K562 (cell line): ENCODE measurements around the gene MARK3. TPM values are rescaled to one million over a fixed set of nuclear protein-coding genes. Genes with fewer than 3 reads are reported as not detected.

Experiments used
- ATAC-seq: fragments of 200-7000 bp; cut with Tn5 transposase; 3 replicates; pipeline ENCODE4 v1.9.1; 2020; ENCODE audit warnings: moderate library complexity
- BruUV-seq: library from RNA; stranded (reverse); fragments of 400-500 nt; replicated peaks from 2 replicates; lab custom pipeline; 2021; lab: Mats Ljungman, UMichigan
- CTCF ChIA-PET: fragments of 300-600 bp; formaldehyde crosslinking; extraction: SDS; loops from one replicate; lab custom pipeline; 2021; ENCODE audit warnings: low intra/inter-chr PET ratio; lab: Yijun Ruan, JAX
- POLR2A ChIA-PET: fragments of 300-600, 350-650 bp; sonication (Branson Sonifier 250); formaldehyde crosslinking; extraction: SDS; loops from one replicate; lab custom pipeline; 2021; ENCODE audit warnings: antibody characterized with exemption, inconsistent platforms; lab: Yijun Ruan, JAX
- DNase-seq, 4 experiments: peaks; one replicate each; pipeline versions ENCODE4 v3.0.0 to v3.0.0-alpha.2; 2011 to 2018; ENCODE audit warnings: low spot score in 3 of 4, mixed read lengths in 3 of 4; ENCODE audit errors: extremely low read depth in 1 of 4
- FAIRE-seq: peaks from 2 replicates; lab custom pipeline; 2011; peaks lifted over from hg19 to GRCh38; lab: Jason Lieb, UNC
- H2AFZ ChIP-seq: 2 replicates; pipeline ENCODE4 v1.6.0; 2011; ENCODE audit warnings: low read depth, low read length, control low read depth, inconsistent platforms
- H3K27ac ChIP-seq: fragments of 200-600 bp; 3 replicates; pipeline ENCODE4 v1.8.0; 2011; ENCODE audit warnings: low read depth, mild to moderate bottlenecking, control low read depth, inconsistent platforms, low read length, moderate library complexity, mixed read lengths; ENCODE audit errors: extremely low read depth
- H3K27me3 ChIP-seq, 2 experiments: fragments of 300-600 bp in 1 of 2; 2 replicates in 1 of 2; 3 replicates in 1 of 2; pipeline versions ENCODE4 v1.6.0 to v1.8.0; 2011; ENCODE audit warnings: inconsistent platforms in 2 of 2, low read length in 2 of 2, mild to moderate bottlenecking in 1 of 2, mixed read lengths in 1 of 2, moderate library complexity in 1 of 2; ENCODE audit not compliant: control insufficient read depth in 2 of 2, insufficient read depth in 2 of 2
- H3K36me3 ChIP-seq: fragments of 300-600 bp; 3 replicates; pipeline ENCODE4 v1.8.0; 2011; ENCODE audit warnings: mild to moderate bottlenecking, low read length, inconsistent platforms; ENCODE audit not compliant: control insufficient read depth, insufficient read depth
- H3K4me1 ChIP-seq, 2 experiments: fragments of 200-600 bp in 1 of 2; replicated peaks in 1 of 2; 2 replicates in 1 of 2; 3 replicates in 1 of 2; pipeline versions ENCODE4 v1.5.1 to v1.8.0; 2011; ENCODE audit warnings: inconsistent platforms in 2 of 2, low read length in 2 of 2, mild to moderate bottlenecking in 1 of 2, mixed read lengths in 1 of 2, moderate library complexity in 1 of 2; ENCODE audit not compliant: control insufficient read depth in 2 of 2, insufficient read depth in 2 of 2
- H3K4me2 ChIP-seq: 2 replicates; pipeline ENCODE4 v1.6.1; 2011; ENCODE audit warnings: low read length, control low read depth, inconsistent platforms, mixed read lengths; ENCODE audit not compliant: insufficient read depth
- H3K4me3 ChIP-seq: fragments of 200-600 bp; sonication (generic), shearing (Covaris generic); 2 replicates; pipeline ENCODE4 v1.5.1; 2016; ENCODE audit warnings: control low read depth, inconsistent platforms
- H3K79me2 ChIP-seq: fragments of 200-600 bp; 3 replicates; pipeline ENCODE4 v1.8.0; 2011; ENCODE audit warnings: low read length, inconsistent platforms; ENCODE audit not compliant: control insufficient read depth, insufficient read depth
- H3K9ac ChIP-seq, 2 experiments: 2 replicates each; pipeline versions ENCODE4 v1.6.0 to v1.6.1; 2011; ENCODE audit warnings: low read depth in 2 of 2, low read length in 2 of 2, control low read depth in 1 of 2, inconsistent platforms in 1 of 2, mild to moderate bottlenecking in 1 of 2, mixed read lengths in 1 of 2; ENCODE audit not compliant: insufficient read depth in 1 of 2
- H3K9me1 ChIP-seq: one replicate; pipeline ENCODE4 v1.6.0; 2011; ENCODE audit warnings: inconsistent platforms, mild to moderate bottlenecking, low read length, moderate library complexity; ENCODE audit not compliant: control insufficient read depth, insufficient read depth
- H3K9me3 ChIP-seq: replicated peaks from 2 replicates; pipeline ENCODE4 v1.5.1; 2011; ENCODE audit warnings: low read depth, low read length, inconsistent platforms; ENCODE audit not compliant: control insufficient read depth, insufficient read depth
- H4K20me1 ChIP-seq: replicated peaks from 2 replicates; pipeline ENCODE4 v1.6.1; 2011; ENCODE audit warnings: low read length, inconsistent platforms, mixed read lengths; ENCODE audit not compliant: control insufficient read depth, insufficient read depth
- ATF3 ChIP-seq, 2 experiments: fragments of 450-650 bp in 1 of 2; sonication (generic) in 1 of 2; formaldehyde crosslinking in 1 of 2; IDR thresholded peaks in 1 of 2; conservative IDR thresholded peaks in 1 of 2; 2 replicates each; pipeline versions ENCODE4 v1.6.1 to v1.8.1; 2016 to 2023; ENCODE audit warnings: mild to moderate bottlenecking in 2 of 2, moderate library complexity in 2 of 2, inconsistent platforms in 1 of 2, missing genetic modification reagents in 1 of 2
- C11orf30 ChIP-seq: fragments of 450-650 bp; IDR thresholded peaks from 2 replicates; pipeline ENCODE4 v1.6.1; 2016; ENCODE audit warnings: low read depth, mild to moderate bottlenecking
- CEBPB ChIP-seq: fragments of 450-650 bp; IDR thresholded peaks from 2 replicates; pipeline ENCODE4 v1.6.1; 2016; ENCODE audit warnings: missing genetic modification characterization, missing compliant biosample characterization
- GATAD2A ChIP-seq: fragments of 450-650 bp; IDR thresholded peaks from 2 replicates; pipeline ENCODE4 v1.6.1; 2017
- HMGXB4 ChIP-seq: sonication (generic); formaldehyde crosslinking; IDR thresholded peaks from 2 replicates; pipeline ENCODE4 v1.8.1; 2023; ENCODE audit warnings: mild to moderate bottlenecking, missing genetic modification reagents
- MAFG ChIP-seq: fragments of 450-650 bp; conservative IDR thresholded peaks from 2 replicates; pipeline ENCODE4 v1.6.1; 2016; ENCODE audit warnings: missing genetic modification characterization, missing compliant biosample characterization
- MAFK ChIP-seq: IDR thresholded peaks from 2 replicates; pipeline ENCODE4 v1.6.1; 2011; ENCODE audit warnings: low read length, improper control_type of control experiment
- MLLT1 ChIP-seq, 2 experiments: fragments of 450-650 bp; IDR thresholded peaks; 2 replicates each; pipeline ENCODE4 v1.6.1; 2016
- NFE2 ChIP-seq: IDR thresholded peaks from 2 replicates; pipeline ENCODE4 v1.6.1; 2014; ENCODE audit warnings: antibody characterized with exemption, low read depth
- NR1H2 ChIP-seq: sonication (generic); formaldehyde crosslinking; IDR thresholded peaks from 2 replicates; pipeline ENCODE4 v1.4.0; 2020; ENCODE audit warnings: mild to moderate bottlenecking, missing genetic modification reagents
- NR2C2 ChIP-seq, 2 experiments: fragments of 200-800 bp in 1 of 2; sonication (Bioruptor generic) in 1 of 2; sonication (generic) in 1 of 2; formaldehyde crosslinking in 1 of 2; IDR thresholded peaks; 2 replicates each; pipeline versions ENCODE4 v1.6.1 to v1.8.0; 2016 to 2022; ENCODE audit warnings: mild to moderate bottlenecking in 1 of 2, missing compliant biosample characterization in 1 of 2, missing genetic modification characterization in 1 of 2, missing genetic modification reagents in 1 of 2
- OTX1 ChIP-seq: fragments of 450-650 bp; formaldehyde crosslinking; IDR thresholded peaks from 2 replicates; pipeline ENCODE4 v1.4.0; 2022; ENCODE audit warnings: mild to moderate bottlenecking
- ZKSCAN1 ChIP-seq: fragments of 150-350 bp; IDR thresholded peaks from 2 replicates; pipeline ENCODE4 v1.6.1; 2016; ENCODE audit warnings: low read depth, low read length
- ZNF24 ChIP-seq: fragments of 450-650 bp; IDR thresholded peaks from 2 replicates; pipeline ENCODE4 v1.6.1; 2016
- ZNF263 ChIP-seq: sonication (generic); formaldehyde crosslinking; IDR thresholded peaks from 2 replicates; pipeline ENCODE4 v1.8.0; 2022; ENCODE audit warnings: mild to moderate bottlenecking, missing genetic modification reagents, borderline replicate concordance
- ZNF316 ChIP-seq: fragments of 450-650 bp; IDR thresholded peaks from 2 replicates; pipeline ENCODE4 v1.6.1; 2016
- ZNF507 ChIP-seq: conservative IDR thresholded peaks from 2 replicates; pipeline ENCODE4 v1.6.1; 2017; ENCODE audit warnings: missing genetic modification characterization, missing compliant biosample characterization
- WGBS: fragments of 100-300 bp; shearing (Covaris generic); methylation state at CpG from one replicate; pipeline ENCODE4 v1.1.6; 2016; ENCODE audit warnings: low coverage, mixed read lengths; ENCODE audit not compliant: insufficient coverage; ENCODE audit errors: missing lambda C conversion rate; 5-methylcytosine and 5-hydroxymethylcytosine counted together
- in situ Hi-C: fragments of 300-500 bp; cut with MboI; formaldehyde crosslinking; loops from 4 replicates; pipeline ENCODE4 v1.15.0; 2018; ENCODE audit warnings: inconsistent platforms, mixed read lengths
- intact Hi-C: fragments of 100-400 bp; cut with micrococcal nuclease; formaldehyde crosslinking; loops from 2 replicates; pipeline ENCODE4 v1.14.2; 2022
- polyA plus RNA-seq, 8 experiments: library from polyadenylated mRNA; depleted of rRNA in 4 of 8; stranded (reverse) in 5 of 8; unstranded in 3 of 8; fragments of >200 nt; fragmentation: Nextera tagmentation in 2 of 8; fragmentation: Illumina TruSeq in 1 of 8; extraction: Ambion mirVana in 2 of 8; extraction: Trizol in 1 of 8; gene quantifications; 2 replicates each; pipeline versions ENCODE4 v1.2.1 to v1.2.3, GENCODE V29; 2011 to 2014; ENCODE audit warnings: inconsistent platforms in 1 of 8, missing spikeins in 1 of 8
- total RNA-seq, 7 experiments: library from RNA; depleted of rRNA in 6 of 7; stranded (reverse); fragments of >200 nt in 6 of 7; fragmentation: Illumina TruSeq in 2 of 7; extraction: Trizol in 2 of 7; gene quantifications; 2 replicates each; pipeline versions ENCODE4 v1.2.1 to v1.2.3, GENCODE V29; 2011 to 2021; ENCODE audit warnings: low replicate concordance in 1 of 7

MARK3 gene
- total and polyA plus RNA-seq, 9 of the 15 experiments (the other 6 are each of a cell fraction or from before 2014, with no cell fraction given), result 10.1 to 68.7 (median 56.3) TPM

- peak; percentile 69 for TF ChIP-seq CEBPB
- TF ChIP-seq OTX1 (CRISPR knock-in tag), result no peak
- TF ChIP-seq GATAD2A, result no peak
- no peak for TF ChIP-seq ZNF263 (CRISPR knock-in tag)
- TF ChIP-seq, all 486 proteins: peak for 3
These were observed 4.4 kb upstream of the MARK3 start (continued) for GRCh38 chr14:103380719-103381377.

GRCh38 chr14:103382376-103382775, 2.8 kb upstream of the MARK3 start:
- in situ Hi-C loops, result no loop called here
- intact Hi-C loops, result no loop called here
- WGBS, result 28% methylated on average over 4 of the region's 4 CpGs
- CTCF ChIA-PET, result no interaction called here
- peaks cover 6% of the 10 kb centered on the region; the same call in 1 of the 2 replicates for H4K20me1 ChIP-seq
- no peaks in the 10 kb centered on the region for H3K9me3 ChIP-seq
- FAIRE-seq (no peak), DNase-seq (peak in 2 of 4 experiments; percentile 22 to 30), ATAC-seq (no peak)
- peaks cover 31 to 45% of the 10 kb centered on the region in 2 experiments; a peak in 4 of 5 replicates for H3K4me1 ChIP-seq
- H3K4me2 ChIP-seq, result peak overlapping the region; percentile 28; the same call in 1 of the 2 replicates
- H3K79me2 ChIP-seq, result peaks cover 27% of the 10 kb centered on the region
- no peaks in the 10 kb centered on the region for H3K27me3 ChIP-seq
- no peaks in the 10 kb centered on the region for H3K36me3 ChIP-seq
- no peak overlapping the region for H3K27ac ChIP-seq
- peak overlapping the region in 1 of 2 experiments; percentile 64; a peak in 1 of 4 replicates for H3K9ac ChIP-seq
- POLR2A ChIA-PET, result interaction anchor here (0.9 to 1.1 kb wide), 3 partner anchors 14 to 39 kb away, joined by 3 to 4 read pairs (median 3); no protein-coding TSS in a partner anchor
- no peak overlapping the region for H3K4me3 ChIP-seq
- H3K9me1 ChIP-seq, result no peaks in the 10 kb centered on the region
- peak overlapping the region; percentile 81 for H2AFZ ChIP-seq
- no TSS peak for BruUV-seq
- TF ChIP-seq ATF3 (IDR thresholded peaks at IDR 0.05), result peak; percentile 28; the same call in 1 of the 2 replicates
- TF ChIP-seq ATF3 (CRISPR knock-in tag; conservative IDR thresholded peaks at IDR 0.05), result no peak
- no peak for TF ChIP-seq ZKSCAN1
- TF ChIP-seq NR1H2 (CRISPR knock-in tag), result no peak
- TF ChIP-seq NR2C2 (CRISPR knock-in tag; IDR thresholded peaks at IDR 0.05), result no peak
- TF ChIP-seq NR2C2 (tag; IDR thresholded peaks at IDR 0.05), result no peak
- peak; percentile 15; the same call in 1 of the 2 replicates for TF ChIP-seq MAFK
- TF ChIP-seq ZNF507 (tag), result no peak
- peak; percentile 56; the same call in 1 of the 2 replicates for TF ChIP-seq MAFG (tag)
- no peak for TF ChIP-seq HMGXB4
- TF ChIP-seq MLLT1 (IDR thresholded peaks at IDR 0.05), result no peak
- peak; percentile 84 for TF ChIP-seq ZNF316
- TF ChIP-seq C11orf30, result peak; percentile 82
- TF ChIP-seq ZNF24, result no peak
- TF ChIP-seq NFE2, result peak; percentile 63
